Iris pigment epithelial cell (primary cell): Measurements from ENCODE around the gene SIAH3.

ENCODE experiments used
- DNase-seq: peaks from one replicate; pipeline ENCODE4 v3.0.0-alpha.2; 2011; ENCODE audit warnings: low read depth

SIAH3 gene

DNA sequence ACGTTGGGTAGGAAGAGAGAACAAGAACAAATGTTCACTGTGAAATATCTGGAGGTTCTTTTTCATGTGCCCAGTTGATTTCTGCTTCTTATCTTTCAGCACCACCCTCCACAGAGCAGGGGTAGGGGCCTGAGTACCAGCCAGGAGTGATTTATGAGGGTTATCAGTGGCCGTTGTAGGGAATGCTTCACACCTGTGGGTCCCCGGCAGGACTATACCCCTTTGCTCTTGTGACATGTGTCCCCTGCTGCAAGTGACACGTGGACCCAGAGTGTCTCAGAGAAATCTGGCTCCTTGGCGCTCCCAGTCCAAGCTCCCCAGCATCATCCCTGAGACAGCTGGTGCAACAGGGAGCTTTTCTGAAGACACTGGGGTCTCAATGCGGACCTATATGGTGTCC lies 29.7 kb downstream of the SIAH3 start:
- DNase-seq, result no peak

- DNase-seq, result no peak
These were observed 31.3 kb downstream of the SIAH3 start for GRCh38 chr13:45820106-45820838.

DNA sequence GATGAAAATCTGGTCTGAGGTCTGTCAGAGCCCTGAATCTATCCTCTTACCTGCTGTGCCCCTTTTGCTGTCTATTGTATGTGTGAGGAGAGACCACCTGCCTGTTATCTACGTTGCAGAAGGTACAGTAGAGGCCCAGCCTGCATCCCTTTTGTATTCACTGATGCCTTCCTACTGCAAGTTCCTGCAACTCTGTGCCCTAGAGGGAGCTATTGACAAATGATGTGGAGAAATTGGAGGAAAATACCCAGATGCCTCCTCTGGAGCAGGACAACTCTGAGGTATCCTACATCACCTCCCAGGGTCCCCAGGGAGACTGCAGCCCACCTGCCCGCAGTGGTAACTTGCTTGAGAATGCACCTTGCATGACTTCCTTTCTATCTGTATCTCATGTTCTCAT lies 33.7 kb downstream of the SIAH3 start:
- peak; percentile 24 for DNase-seq

DNA sequence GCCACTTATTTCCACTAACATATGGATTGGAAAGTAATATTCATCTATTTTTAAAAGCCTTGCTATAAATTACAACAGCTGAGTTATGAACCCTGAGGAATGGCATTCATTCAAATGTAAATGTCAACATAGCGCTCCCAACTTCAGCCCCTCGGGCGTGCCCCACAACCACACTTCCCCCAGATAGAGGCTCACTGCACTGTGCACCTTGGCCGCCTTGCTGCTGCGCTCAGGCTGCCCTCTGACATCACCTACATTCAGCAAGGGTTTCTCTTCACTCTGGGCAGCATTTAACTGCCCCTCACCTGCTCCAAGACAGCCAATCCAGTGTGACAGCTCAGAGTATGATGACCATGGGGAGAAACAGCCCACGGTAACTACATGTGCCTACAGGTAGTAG lies 35.1 kb downstream of the SIAH3 start:
- DNase-seq, result no peak

GRCh38 chr13:45812695-45813372 lies 38.7 kb downstream of the SIAH3 start:
- no peak for DNase-seq

DNA sequence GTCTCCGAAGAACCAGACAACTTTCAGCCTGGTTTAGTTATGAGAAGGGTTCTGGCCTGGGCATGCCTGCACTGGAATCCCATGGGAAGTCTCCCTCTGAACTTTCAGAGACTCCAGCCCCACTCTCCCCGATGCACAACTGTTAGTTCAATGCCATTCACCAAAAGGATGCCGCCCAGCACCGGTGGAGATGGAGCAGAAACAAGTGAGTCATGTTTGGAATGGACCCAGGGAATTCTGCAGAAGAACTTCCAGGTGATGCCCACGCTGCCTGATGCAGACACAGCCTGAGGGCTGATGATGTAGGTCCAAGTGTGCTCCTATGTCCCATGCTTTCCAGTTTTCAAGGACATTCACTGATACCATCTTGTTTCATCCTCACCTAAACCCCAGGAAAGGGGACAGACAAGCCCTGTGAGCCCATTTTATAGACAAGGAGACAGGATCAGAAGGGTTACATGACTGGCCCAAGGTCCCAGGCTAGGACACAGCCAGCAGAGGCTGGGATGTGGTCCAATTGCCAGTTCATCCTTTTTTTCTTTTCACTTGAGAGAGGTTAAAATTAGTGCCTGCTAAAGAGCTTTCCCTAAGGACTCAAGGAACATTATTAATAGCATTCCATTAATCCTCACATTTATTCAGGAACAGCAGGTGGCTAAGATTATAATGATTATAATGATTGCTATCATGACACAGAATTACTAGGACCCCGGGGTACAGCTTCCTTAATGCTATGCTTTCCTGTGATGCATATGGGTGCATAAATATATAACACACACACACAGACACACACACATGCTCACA lies 39.5 kb downstream of the SIAH3 start:
- no peak for DNase-seq

GRCh38 chr13:45809801-45810394 lies 41.7 kb downstream of the SIAH3 start:
- DNase-seq, result peak; percentile 2

DNA sequence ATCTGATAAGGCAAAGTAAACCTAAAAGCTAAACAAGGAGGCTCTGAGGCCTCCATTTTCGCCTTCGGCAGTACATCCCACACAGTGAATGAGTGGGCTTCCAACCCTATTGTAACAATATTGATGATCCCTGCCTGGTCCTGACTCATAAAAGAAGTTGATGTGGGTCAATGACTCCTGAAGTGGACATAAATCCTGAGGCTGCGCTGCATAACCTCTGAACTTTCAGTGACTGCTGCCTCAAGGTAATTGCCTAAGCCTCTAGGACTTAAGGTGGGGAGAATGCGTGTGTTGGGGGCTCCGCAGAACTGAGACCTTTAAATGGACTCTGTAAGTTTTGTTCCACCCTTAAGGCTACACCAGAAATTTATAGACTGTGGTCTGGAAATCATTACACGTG lies 42.6 kb downstream of the SIAH3 start:
- no peak for DNase-seq

DNA sequence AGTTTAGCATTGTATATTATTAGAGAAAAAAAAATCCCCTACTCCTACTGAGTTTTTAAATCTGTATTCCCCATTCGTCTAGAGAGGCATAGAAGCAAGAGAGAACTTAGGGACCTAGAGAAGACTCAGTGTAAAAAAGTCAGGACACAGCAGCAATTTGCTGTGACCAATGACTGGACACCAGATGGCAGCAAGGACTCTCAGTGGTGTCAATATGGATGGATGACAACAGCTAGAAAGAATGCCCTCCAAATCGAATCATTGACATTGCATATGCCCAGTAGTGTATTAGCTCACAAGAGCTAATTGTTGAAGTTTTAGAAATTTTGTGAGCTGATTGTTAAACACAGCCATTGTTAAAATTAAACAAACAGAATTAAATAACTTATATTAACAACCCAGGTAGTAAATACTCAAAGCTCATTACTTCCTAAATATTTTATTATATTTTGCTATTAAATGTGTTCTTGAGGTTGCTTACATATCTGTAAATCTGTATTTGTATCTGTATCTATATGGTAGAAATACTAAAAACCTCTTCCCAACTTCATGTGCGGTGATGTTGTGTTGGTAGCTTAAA lies 43.9 kb downstream of the SIAH3 start:
- DNase-seq, result peak; percentile 39

DNA sequence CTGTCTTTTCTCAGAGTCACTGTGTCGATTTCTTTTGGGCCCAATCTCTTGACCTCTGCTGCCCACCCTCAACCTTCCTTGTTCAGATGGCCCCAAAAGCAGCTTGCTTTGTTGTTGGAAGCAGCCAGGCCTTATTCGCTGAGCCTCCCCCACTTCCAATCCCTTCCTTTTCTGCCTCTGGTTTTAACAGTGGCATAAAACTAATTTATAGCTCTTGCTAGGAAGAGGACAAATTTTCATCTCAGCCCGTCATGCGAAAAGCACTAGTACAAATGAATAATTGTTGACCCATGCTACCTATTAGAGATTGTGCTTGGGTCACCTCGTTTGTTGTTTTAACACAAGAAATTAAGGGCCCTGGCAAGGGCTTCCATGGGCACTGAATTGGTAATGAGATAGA lies 51.1 kb downstream of the SIAH3 start:
- no peak for DNase-seq

- DNase-seq, result no peak
These were observed 52.1 kb downstream of the SIAH3 start for GRCh38 chr13:45799451-45799850.

GRCh38 chr13:45798851-45799250 lies 52.7 kb downstream of the SIAH3 start:
- no peak for DNase-seq

DNA sequence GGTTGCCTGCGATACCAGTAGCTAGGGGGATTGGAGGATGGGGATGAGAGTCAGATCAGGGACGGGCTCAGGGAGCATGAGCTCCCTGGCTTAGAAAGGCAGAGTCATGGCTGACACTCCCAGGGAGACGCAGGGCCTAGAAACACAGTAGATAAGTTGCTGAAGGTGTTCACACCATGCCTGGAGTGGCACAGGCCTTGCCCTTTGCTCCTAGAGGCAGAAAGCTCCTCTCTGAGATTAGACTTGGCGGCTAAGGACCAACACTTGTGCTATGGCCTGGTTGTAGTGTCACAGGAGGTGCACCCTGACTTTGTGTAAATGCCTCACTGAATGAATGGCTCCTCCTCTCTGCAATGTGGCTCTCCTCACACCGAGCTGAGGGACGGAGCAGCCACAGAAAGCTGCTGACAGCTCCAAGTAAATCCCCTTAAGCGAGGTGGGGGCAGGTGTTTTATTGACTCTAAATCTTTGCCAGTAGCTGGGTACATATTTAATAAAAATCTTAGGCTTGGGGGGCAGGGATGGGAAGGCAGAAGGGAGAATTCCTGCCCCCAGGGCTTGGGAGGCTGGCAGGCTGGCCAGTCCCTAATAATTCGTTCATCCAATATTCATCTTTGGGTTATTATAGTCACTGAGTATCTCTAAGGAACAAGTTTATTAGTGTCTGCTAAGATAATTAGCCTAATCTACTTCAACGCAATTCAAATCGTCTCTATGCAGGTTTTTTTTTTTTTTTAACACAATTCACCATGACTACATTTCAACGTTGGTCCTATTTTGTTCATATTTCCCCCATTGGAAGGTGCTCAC lies 54.9 kb downstream of the SIAH3 start:
- DNase-seq, result no peak

GRCh38 chr13:45792827-45793303 lies 58.7 kb downstream of the SIAH3 start:
- DNase-seq, result no peak

GRCh38 chr13:45788011-45788410 lies 63.5 kb downstream of the SIAH3 start:
- no peak for DNase-seq

DNA sequence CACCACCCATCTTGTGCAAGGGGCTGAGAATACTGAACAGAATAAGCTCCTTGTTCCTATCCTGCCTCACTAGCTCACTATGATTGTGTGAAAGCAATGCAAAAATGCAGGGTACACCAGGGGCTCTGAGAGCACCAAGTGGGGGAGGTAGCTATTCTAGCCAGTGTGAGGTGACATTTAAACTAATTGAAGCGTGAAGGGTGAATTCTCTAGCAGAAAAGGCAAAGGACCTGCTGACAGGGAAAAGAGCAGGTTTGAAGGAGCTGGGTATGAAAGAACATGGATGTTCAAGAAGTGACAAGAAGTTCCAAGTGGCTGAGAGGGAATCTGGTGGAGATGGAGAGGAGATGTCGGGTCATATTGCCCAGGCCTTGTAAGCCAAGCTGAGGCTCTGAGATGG lies 64.2 kb downstream of the SIAH3 start:
- no peak for DNase-seq

DNA sequence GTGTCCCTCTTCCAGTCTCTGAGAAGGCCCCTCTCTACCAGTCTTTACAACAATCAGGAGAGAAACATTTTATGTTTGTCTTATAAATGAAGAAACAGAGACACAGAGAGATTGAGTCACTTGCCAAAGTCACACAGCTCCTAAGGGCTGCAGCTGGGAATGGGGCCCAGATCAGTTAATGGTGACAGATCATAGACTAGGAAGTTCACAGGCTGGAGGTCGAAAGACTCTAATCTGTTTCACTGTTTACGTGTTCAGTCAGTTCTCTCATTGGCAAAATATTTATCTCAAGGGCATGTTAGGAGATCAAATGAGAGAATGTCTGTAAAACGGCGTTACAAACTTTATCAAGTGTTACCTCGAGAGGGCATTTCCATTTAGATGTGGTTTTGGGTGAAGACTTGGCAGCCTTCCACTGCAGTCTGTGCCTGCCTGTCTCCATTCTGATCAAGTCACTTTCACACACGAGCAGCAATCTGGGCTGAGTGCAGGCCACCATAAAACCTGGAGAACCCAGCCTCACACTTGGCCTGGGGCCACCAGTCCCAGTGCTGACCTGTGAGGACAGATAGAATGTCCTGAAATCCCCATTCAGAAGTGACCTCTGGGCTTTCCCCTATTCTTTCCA lies 65.1 kb downstream of the SIAH3 start:
- no peak for DNase-seq

DNA sequence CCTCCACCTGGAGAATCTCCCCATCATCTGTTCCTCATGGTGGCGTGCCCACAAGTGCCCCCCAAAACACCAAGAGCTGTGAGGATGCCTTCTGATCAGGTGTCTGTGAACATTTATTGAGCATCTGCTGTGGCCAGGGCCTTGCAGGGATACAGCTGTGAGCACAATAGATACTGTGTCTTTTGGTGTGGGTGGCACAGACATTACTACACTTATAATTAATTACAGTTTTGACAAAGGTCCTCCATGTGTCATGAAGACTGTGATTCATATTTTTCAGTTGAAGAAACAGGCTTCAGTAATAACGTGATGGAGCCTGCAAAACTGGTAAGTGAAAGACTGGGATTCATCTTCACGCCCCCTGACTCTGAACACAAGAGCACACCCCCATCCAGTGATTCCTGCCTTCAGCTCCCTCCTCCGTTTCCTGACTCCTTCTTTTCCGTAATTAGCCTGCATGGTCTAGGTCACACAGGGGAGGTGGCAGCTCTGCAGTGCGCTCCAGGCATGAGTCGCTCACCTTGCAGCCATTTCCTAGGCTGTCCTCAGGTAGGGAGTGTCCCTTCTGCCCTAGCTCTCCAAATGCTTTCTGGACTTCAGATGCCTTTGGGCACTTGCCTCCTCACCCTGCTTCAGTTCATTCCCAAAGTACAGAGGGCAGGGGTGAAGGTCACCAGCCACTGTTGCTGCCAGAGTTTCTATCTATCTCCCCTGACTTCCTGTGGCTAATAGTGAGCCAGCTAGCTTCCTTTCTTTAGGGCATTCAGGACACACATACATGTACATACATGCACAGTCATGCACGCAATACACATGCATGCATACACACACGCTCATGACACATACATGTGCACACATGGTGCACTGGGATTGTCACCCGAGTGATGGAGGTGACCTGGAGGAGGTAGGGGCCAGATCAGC lies 66.5 kb downstream of the SIAH3 start:
- DNase-seq, result no peak

GRCh38 chr13:45783346-45784043 lies 68.1 kb downstream of the SIAH3 start:
- DNase-seq, result no peak
